PFSK-1 (cell line): ENCODE data around the gene GGNBP2.

Experiments
- FOXP2 ChIP-seq: optimal IDR thresholded peaks from 2 replicates; pipeline ENCODE3; 2011; ENCODE audit warnings: borderline replicate concordance, control low read depth, inconsistent platforms; ENCODE audit not compliant: insufficient read depth; ENCODE audit errors: extremely low read length, extremely low read depth
- POLR2AphosphoS5 ChIP-seq: IDR thresholded peaks from 2 replicates; pipeline ENCODE4 v1.6.1; 2012; ENCODE audit warnings: low read depth, mild to moderate bottlenecking, control low read depth, low read length, moderate library complexity
- REST ChIP-seq, 2 experiments: IDR thresholded peaks; 2 replicates each; pipeline versions ENCODE4 v1.6.1 to v1.8.0; 2011 to 2012; ENCODE audit warnings: low read depth in 2 of 2, low read length in 2 of 2, control low read depth in 1 of 2, inconsistent platforms in 1 of 2, mild to moderate bottlenecking in 1 of 2, moderate library complexity in 1 of 2; ENCODE audit not compliant: insufficient read depth in 1 of 2
- SIN3A ChIP-seq: IDR thresholded peaks from 2 replicates; pipeline ENCODE4 v1.6.1; 2012; ENCODE audit warnings: mild to moderate bottlenecking, low read length, moderate library complexity, borderline replicate concordance; ENCODE audit not compliant: insufficient read depth
- TAF1 ChIP-seq: IDR thresholded peaks from 2 replicates; pipeline ENCODE4 v1.6.1; 2012; ENCODE audit warnings: low read length, control low read depth, borderline replicate concordance; ENCODE audit not compliant: insufficient read depth

Gene GGNBP2

GRCh38 chr17:36498560-36499300 is 46.0 kb upstream of the GGNBP2 start:
- TF ChIP-seq SIN3A (no peak), FOXP2 (no peak), POLR2AphosphoS5 (no peak), TAF1 (no peak), REST (IDR thresholded peaks at IDR 0.05; ENCODE audit: insufficient read depth in 1 of 2, low read depth in 2 of 2, low read length in 2 of 2) (no peak)

- TF ChIP-seq TAF1, result no peak
- 0 out of 2 replicates have a peak, but pooled peaks have one; percentile 30 for TF ChIP-seq POLR2AphosphoS5
- TF ChIP-seq REST (IDR thresholded peaks at IDR 0.05; ENCODE audit: insufficient read depth in 1 of 2, low read depth in 2 of 2, low read length in 2 of 2), result no peak
Measured at GRCh38 chr17:36500745-36501225, 43.9 kb upstream of the GGNBP2 start.

- TF ChIP-seq REST (IDR thresholded peaks at IDR 0.05; ENCODE audit: insufficient read depth in 1 of 2, low read depth in 2 of 2, low read length in 2 of 2) (no peak), POLR2AphosphoS5 (no peak), TAF1 (no peak), SIN3A (no peak), FOXP2 (no peak)
Measured at GRCh38 chr17:36501351-36501750, 43.4 kb upstream of the GGNBP2 start.

GRCh38 chr17:36501963-36502362 is 42.8 kb upstream of the GGNBP2 start:
- TF ChIP-seq REST (IDR thresholded peaks at IDR 0.05; ENCODE audit: insufficient read depth in 1 of 2, low read depth in 2 of 2, low read length in 2 of 2), result no peak
- no peak for TF ChIP-seq POLR2AphosphoS5
- TF ChIP-seq TAF1, result no peak
- TF ChIP-seq SIN3A, result no peak
- no peak for TF ChIP-seq FOXP2
